Fibroblast of lung (primary cell): ENCODE data around the gene PPIL4. TPM values are rescaled to one million over a fixed set of nuclear protein-coding genes. Genes with fewer than 3 reads are reported as not detected.

Experiments
- DNase-seq, 2 donors: peaks; one replicate each; pipeline versions ENCODE4 v3.0.0 to v3.0.0-alpha.2; 2010; ENCODE audit warnings: low read depth in 2 of 2
- H2AFZ ChIP-seq: 2 replicates; pipeline ENCODE4 v1.5.1; 2012; ENCODE audit warnings: low read length, control low read depth, inconsistent platforms
- H3K27ac ChIP-seq: 2 replicates; pipeline ENCODE4 v1.5.1; 2011; ENCODE audit warnings: low read length, control low read depth; ENCODE audit not compliant: insufficient read depth
- H3K27me3 ChIP-seq: 2 replicates; pipeline ENCODE4 v1.5.1; 2011; ENCODE audit warnings: mild to moderate bottlenecking, low read length; ENCODE audit not compliant: control insufficient read depth, insufficient read depth
- H3K36me3 ChIP-seq: 2 replicates; pipeline ENCODE4 v1.5.1; 2011; ENCODE audit warnings: low read length; ENCODE audit not compliant: control insufficient read depth, insufficient read depth
- H3K4me1 ChIP-seq: 2 replicates; pipeline ENCODE4 v1.5.1; 2011; ENCODE audit warnings: low read length; ENCODE audit not compliant: control insufficient read depth, insufficient read depth; ENCODE audit errors: extremely low read depth
- H3K4me2 ChIP-seq: 2 replicates; pipeline ENCODE4 v1.5.1; 2011; ENCODE audit warnings: low read length, control low read depth; ENCODE audit not compliant: insufficient read depth; ENCODE audit errors: extremely low read depth
- H3K4me3 ChIP-seq, 4 experiments: fragments of 200-600 bp in 1 of 4; sonication (generic) in 1 of 4; replicated peaks in 1 of 4; 2 replicates each; pipeline ENCODE4 v1.5.1; 2011 to 2016; ENCODE audit warnings: low read length in 4 of 4, low read depth in 3 of 4, mild to moderate bottlenecking in 3 of 4, control low read depth in 2 of 4, inconsistent platforms in 1 of 4, mixed read lengths in 1 of 4; ENCODE audit not compliant: insufficient read depth in 1 of 4; ENCODE audit errors: control extremely low read depth in 1 of 4
- H3K79me2 ChIP-seq: 2 replicates; pipeline ENCODE4 v1.5.1; 2012; ENCODE audit warnings: mild to moderate bottlenecking, low read length, inconsistent platforms; ENCODE audit not compliant: control insufficient read depth, insufficient read depth
- H3K9ac ChIP-seq: 2 replicates; pipeline ENCODE4 v1.5.1; 2011; ENCODE audit warnings: mild to moderate bottlenecking, low read length, control low read depth; ENCODE audit not compliant: insufficient read depth
- H3K9me3 ChIP-seq: 2 replicates; pipeline ENCODE4 v1.5.1; 2012; ENCODE audit warnings: low read depth, low read length; ENCODE audit not compliant: control insufficient read depth, insufficient read depth
- H4K20me1 ChIP-seq: 2 replicates; pipeline ENCODE4 v1.5.1; 2011; ENCODE audit warnings: low read length; ENCODE audit not compliant: control insufficient read depth, insufficient read depth; ENCODE audit errors: extremely low read depth
- CTCF ChIP-seq, 2 donors: IDR thresholded peaks in 1 of 2; conservative IDR thresholded peaks in 1 of 2; 1 replicate in 1 of 2; 2 replicates in 1 of 2; pipeline ENCODE4 v1.5.1; 2011 to 2012; ENCODE audit warnings: low read length in 2 of 2, control low read depth in 1 of 2, inconsistent platforms in 1 of 2, low read depth in 1 of 2, mild to moderate bottlenecking in 1 of 2
- EZH2 ChIP-seq: IDR thresholded peaks from 2 replicates; pipeline ENCODE4 v1.5.1; 2012; ENCODE audit warnings: low read length, control low read depth, mild to moderate bottlenecking; ENCODE audit errors: missing control alignments
- polyA plus RNA-seq, 2 donors: library from polyadenylated mRNA; depleted of rRNA in 1 of 2; stranded (reverse) in 1 of 2; unstranded in 1 of 2; fragments of >200 nt; gene quantifications; 2 replicates each; pipeline ENCODE4 v1.2.1, GENCODE V29; 2011 to 2012; ENCODE audit warnings: missing spikeins in 1 of 2
- total RNA-seq: library from RNA; depleted of rRNA; stranded (reverse); fragments of >200 nt; gene quantifications from 2 replicates; pipeline ENCODE4 v1.2.1, GENCODE V29; 2014

The PPIL4 gene
- total and polyA plus RNA-seq, 2 donors (not counting 1 experiment from before 2014, with no cell fraction given) = 15.9 to 37.5 TPM

DNA sequence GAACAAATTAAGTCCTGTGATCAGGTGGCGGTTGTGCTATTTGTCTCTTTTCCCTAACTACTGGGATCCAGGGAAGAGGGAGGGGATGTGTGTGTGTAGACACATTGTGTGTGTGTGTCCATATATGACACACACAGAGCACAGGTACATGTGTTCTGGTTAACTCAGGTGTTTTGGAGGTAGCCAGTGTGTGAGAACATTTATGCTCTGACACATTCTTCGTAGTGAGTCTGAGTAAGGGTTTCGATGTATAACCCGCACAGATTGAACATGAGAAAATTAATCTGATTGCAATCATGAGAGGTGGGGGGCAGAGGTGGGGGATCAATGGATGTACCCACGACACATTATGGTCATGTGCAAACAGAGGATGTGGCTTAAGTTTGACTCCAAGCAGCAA is 73.6 kb downstream of the PPIL4 start:
- no peaks in the 10 kb centered on the region for H3K9me3 ChIP-seq
- DNase-seq = no peak
- no peak overlapping the region for H3K4me2 ChIP-seq
- no peaks in the 10 kb centered on the region for H3K36me3 ChIP-seq
- no peaks in the 10 kb centered on the region for H4K20me1 ChIP-seq
- no peak overlapping the region for H3K9ac ChIP-seq
- H2AFZ ChIP-seq = no peak overlapping the region
- no peak for TF ChIP-seq EZH2
- no peak for TF ChIP-seq CTCF (conservative IDR thresholded peaks at IDR 0.05 in 1 of 2, IDR thresholded peaks at IDR 0.05 in 1 of 2; ENCODE audit: low read depth in 1 of 2, low read length in 2 of 2)
- no peak overlapping the region for H3K4me3 ChIP-seq
- H3K4me1 ChIP-seq = no peaks in the 10 kb centered on the region
- H3K27me3 ChIP-seq = peaks cover 3% of the 10 kb centered on the region
- H3K27ac ChIP-seq = no peak overlapping the region
- no peaks in the 10 kb centered on the region for H3K79me2 ChIP-seq

- H4K20me1 ChIP-seq = no peaks in the 10 kb centered on the region
- H3K4me3 ChIP-seq = no peak overlapping the region
- no peaks in the 10 kb centered on the region for H3K9me3 ChIP-seq
- no peaks in the 10 kb centered on the region for H3K36me3 ChIP-seq
- no peaks in the 10 kb centered on the region for H3K79me2 ChIP-seq
- H2AFZ ChIP-seq = no peak overlapping the region
- no peaks in the 10 kb centered on the region for H3K4me1 ChIP-seq
- H3K27ac ChIP-seq = no peak overlapping the region
- no peak overlapping the region for H3K9ac ChIP-seq
- no peak overlapping the region for H3K4me2 ChIP-seq
- TF ChIP-seq CTCF (conservative IDR thresholded peaks at IDR 0.05 in 1 of 2, IDR thresholded peaks at IDR 0.05 in 1 of 2; ENCODE audit: low read depth in 1 of 2, low read length in 2 of 2) (no peak), EZH2 (no peak)
- DNase-seq = no peak
- H3K27me3 ChIP-seq = peaks cover 3% of the 10 kb centered on the region
Observed at GRCh38 chr6:149471801-149472200, 74.0 kb downstream of the PPIL4 start.

- no peak for DNase-seq
- TF ChIP-seq CTCF (conservative IDR thresholded peaks at IDR 0.05 in 1 of 2, IDR thresholded peaks at IDR 0.05 in 1 of 2; ENCODE audit: low read depth in 1 of 2, low read length in 2 of 2) (no peak), EZH2 (no peak)
- Histone ChIP-seq H3K27ac (no peak overlapping the region), H3K9ac (no peak overlapping the region), H4K20me1 (no peaks in the 10 kb centered on the region), H3K79me2 (no peaks in the 10 kb centered on the region), H2AFZ (no peak overlapping the region), H3K36me3 (no peaks in the 10 kb centered on the region), H3K9me3 (no peaks in the 10 kb centered on the region), H3K27me3 (peaks cover 7% of the 10 kb centered on the region), H3K4me3 (no peak overlapping the region), H3K4me2 (no peak overlapping the region), H3K4me1 (no peaks in the 10 kb centered on the region)
Observed at GRCh38 chr6:149470948-149471347, 74.9 kb downstream of the PPIL4 start.
